Esophagus muscularis mucosa (tissue), 4 donors: ENCODE measurements around the gene ZFYVE28. TPM values are rescaled to one million over a fixed set of nuclear protein-coding genes. Genes with fewer than 3 reads are reported as not detected.
A peak's percentile ranks its signal among the peaks of the same experiment; 100 is the strongest.

Experiments used
- DNase-seq: peaks from one replicate; pipeline ENCODE4 v3.0.0-alpha.2; 2017; ENCODE audit errors: extremely low spot score
- H3K27ac ChIP-seq, 4 donors: fragments of 200-600 bp; sonication (generic); replicated peaks in 1 of 4; 1 replicate in 3 of 4; 2 replicates in 1 of 4; pipeline ENCODE4 v1.5.1; 2016 to 2019; ENCODE audit warnings: mild to moderate bottlenecking in 1 of 4
- H3K27me3 ChIP-seq, 4 donors: fragments of 200-600 bp; sonication (generic); one replicate each; pipeline versions ENCODE4 v1.5.1 to v1.6.0; 2016 to 2019
- H3K36me3 ChIP-seq, 4 donors: fragments of 200-600 bp; sonication (generic); one replicate each; pipeline ENCODE4 v1.5.1; 2016 to 2019
- H3K4me1 ChIP-seq, 4 donors: fragments of 200-600 bp; sonication (generic); one replicate each; pipeline ENCODE4 v1.5.1; 2016 to 2019
- H3K4me3 ChIP-seq, 4 donors: fragments of 200-600 bp; sonication (generic); 1 replicate in 2 of 4; 2 replicates in 2 of 4; pipeline ENCODE4 v1.5.1; 2016 to 2019; ENCODE audit warnings: mild to moderate bottlenecking in 4 of 4, moderate library complexity in 1 of 4
- H3K9me3 ChIP-seq, 4 donors: fragments of 200-600 bp; sonication (generic); 1 replicate in 3 of 4; 2 replicates in 1 of 4; pipeline ENCODE4 v1.5.1; 2016 to 2019
- EP300 ChIP-seq: sonication (generic); formaldehyde crosslinking; IDR thresholded peaks from one replicate; pipeline ENCODE4 v1.6.1; 2017; ENCODE audit warnings: antibody characterized with exemption
- POLR2A ChIP-seq: fragments of 450-650 bp; IDR thresholded peaks from one replicate; pipeline ENCODE4 v1.6.1; 2017; ENCODE audit warnings: antibody characterized with exemption, moderate library complexity, mild to moderate bottlenecking, low read depth
- POLR2AphosphoS5 ChIP-seq, 2 donors: sonication (generic); formaldehyde crosslinking; IDR thresholded peaks; one replicate each; pipeline ENCODE4 v1.6.1; 2017; ENCODE audit warnings: antibody characterized with exemption in 2 of 2
- WGBS: methylation state at CpG from one replicate; pipeline ENCODE4 v1.1.5; 2018; 5-methylcytosine and 5-hydroxymethylcytosine counted together
- intact Hi-C: fragments of 100-400 bp; cut with DNase I; formaldehyde crosslinking; loops from one replicate; pipeline ENCODE4 v1.15.1; 2023
- total RNA-seq, 4 donors: library from RNA; depleted of rRNA; stranded (reverse); fragments of >200 nt; gene quantifications; one replicate each; pipeline versions ENCODE4 v1.1.0 to v1.2.1, GENCODE V29; 2016
- TF ChIP-seq, protein P1 (sequence below), 3 experiments: fragments of 200-600 bp in 2 of 3; fragments of 450-650 bp in 1 of 3; sonication (generic) in 2 of 3; IDR thresholded peaks; one replicate each; pipeline ENCODE4 v1.5.1; 2017 to 2019; ENCODE audit warnings: antibody characterized with exemption in 3 of 3, mild to moderate bottlenecking in 2 of 3, moderate library complexity in 1 of 3

The ZFYVE28 gene
- total RNA-seq, 4 donors from 2014 or later: 4.5 to 13.4 (median 8.4) TPM

DNA sequence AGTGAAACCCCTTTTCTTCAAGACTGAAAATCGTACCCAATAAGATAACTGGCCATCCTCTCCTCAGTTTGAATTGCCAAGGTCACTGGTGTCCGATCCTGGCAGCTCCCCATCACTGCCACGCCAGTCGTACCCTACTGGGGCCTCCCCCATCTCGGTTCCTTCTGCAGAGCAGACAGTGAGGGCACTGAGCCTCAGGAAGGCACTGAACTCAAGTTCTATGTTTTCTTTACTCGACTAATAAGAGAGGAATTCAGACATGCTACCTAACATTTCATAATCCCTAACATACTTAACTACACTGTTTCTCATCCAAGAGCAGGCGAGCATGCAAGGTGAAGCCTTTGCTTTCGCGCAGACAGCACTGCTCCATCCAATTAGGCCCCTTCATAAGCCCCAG, 23.4 kb downstream of the ZFYVE28 start:
- Histone ChIP-seq H3K27me3 (peaks cover 0 to 20% (median 0%) of the 10 kb centered on the region in 4 donors), H3K36me3 (no peaks in the 10 kb centered on the region), H3K4me1 (peaks cover 0 to 7% (median 2%) of the 10 kb centered on the region in 4 donors), H3K9me3 (no peaks in the 10 kb centered on the region), H3K27ac (no peak overlapping the region), H3K4me3 (no peak overlapping the region)
- intact Hi-C loops: no loop called here
- TF ChIP-seq, protein P1, sequence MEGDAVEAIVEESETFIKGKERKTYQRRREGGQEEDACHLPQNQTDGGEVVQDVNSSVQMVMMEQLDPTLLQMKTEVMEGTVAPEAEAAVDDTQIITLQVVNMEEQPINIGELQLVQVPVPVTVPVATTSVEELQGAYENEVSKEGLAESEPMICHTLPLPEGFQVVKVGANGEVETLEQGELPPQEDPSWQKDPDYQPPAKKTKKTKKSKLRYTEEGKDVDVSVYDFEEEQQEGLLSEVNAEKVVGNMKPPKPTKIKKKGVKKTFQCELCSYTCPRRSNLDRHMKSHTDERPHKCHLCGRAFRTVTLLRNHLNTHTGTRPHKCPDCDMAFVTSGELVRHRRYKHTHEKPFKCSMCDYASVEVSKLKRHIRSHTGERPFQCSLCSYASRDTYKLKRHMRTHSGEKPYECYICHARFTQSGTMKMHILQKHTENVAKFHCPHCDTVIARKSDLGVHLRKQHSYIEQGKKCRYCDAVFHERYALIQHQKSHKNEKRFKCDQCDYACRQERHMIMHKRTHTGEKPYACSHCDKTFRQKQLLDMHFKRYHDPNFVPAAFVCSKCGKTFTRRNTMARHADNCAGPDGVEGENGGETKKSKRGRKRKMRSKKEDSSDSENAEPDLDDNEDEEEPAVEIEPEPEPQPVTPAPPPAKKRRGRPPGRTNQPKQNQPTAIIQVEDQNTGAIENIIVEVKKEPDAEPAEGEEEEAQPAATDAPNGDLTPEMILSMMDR (IDR thresholded peaks at IDR 0.05): no peak
- WGBS: 91% methylated on average over 9 of the region's 9 CpGs
- no peak for DNase-seq

DNA sequence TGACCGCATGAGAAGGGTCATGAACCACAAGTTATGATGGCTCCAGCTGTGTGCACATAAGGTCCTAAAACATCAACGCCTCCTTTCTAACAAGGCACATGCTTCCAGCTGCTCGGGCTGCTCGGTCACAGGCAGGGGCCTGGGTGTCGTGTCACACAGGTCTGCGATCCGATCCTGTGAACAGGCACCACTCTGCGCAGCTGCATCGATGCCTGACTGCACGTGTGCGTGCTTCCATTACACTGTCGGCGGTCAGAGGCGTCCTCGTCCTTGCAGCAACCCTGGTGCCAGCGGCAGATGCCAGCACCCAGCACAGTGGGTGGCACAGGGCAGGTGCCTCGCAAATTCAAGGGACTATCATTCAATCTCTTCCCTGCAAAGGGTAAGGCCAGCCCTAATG, 23.9 kb downstream of the ZFYVE28 start:
- no peak for DNase-seq
- peaks cover 0 to 7% (median 2%) of the 10 kb centered on the region in 4 donors for H3K4me1 ChIP-seq
- H3K27me3 ChIP-seq: peaks cover 0 to 20% (median 0%) of the 10 kb centered on the region in 4 donors
- H3K4me3 ChIP-seq: no peak overlapping the region
- 94% methylated on average over 15 of the region's 17 CpGs for WGBS
- TF ChIP-seq EP300 (no peak), POLR2A (no peak), POLR2AphosphoS5 (IDR thresholded peaks at IDR 0.05) (no peak)
- TF ChIP-seq, protein P1 (IDR thresholded peaks at IDR 0.05): no peak
- intact Hi-C loops: no loop called here
- no peak overlapping the region for H3K27ac ChIP-seq
- H3K9me3 ChIP-seq: no peaks in the 10 kb centered on the region
- no peaks in the 10 kb centered on the region for H3K36me3 ChIP-seq

DNA sequence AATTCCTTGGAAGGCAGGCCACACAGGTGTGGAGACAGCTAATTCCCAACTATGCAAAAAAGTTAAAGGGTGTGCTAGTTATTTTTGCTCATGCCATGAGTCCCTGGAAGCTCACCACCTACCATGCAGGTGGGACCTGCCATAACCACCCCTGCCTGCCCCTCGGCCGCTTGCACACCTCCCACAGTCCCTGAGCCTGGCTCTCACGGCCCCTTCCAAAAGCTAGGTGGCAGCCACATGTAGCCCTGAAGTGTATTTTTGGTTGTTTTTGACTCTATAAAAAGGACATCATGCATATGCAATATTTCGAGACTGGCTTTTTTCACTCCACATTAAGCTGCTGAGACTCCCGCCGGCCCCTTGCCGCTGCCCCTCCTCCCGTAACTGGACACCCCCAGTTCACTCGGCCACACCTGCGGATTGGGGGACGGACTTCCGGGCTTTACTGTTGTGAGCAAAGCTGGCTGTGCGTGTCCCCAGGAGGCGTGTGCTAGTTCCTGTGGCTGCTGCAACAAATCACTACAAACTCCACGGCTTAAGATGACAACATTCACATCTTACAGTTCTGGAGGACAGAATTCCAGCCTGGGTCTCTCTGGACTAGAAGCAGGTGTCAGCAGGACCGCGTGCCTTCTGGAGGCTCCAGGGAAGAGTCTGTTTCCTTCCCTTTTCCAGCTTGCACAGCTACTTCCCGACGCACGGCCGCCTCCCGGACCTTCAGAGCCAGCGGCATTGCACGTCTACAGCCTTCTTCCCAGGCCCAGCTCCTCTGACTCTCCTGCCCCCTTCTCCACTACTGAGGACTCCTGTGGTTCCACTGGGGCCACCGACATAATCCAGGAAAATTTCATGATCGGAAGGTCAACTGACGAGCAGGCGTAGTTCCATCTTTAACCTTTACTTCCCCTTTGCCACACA, 24.8 kb downstream of the ZFYVE28 start:
- H3K27ac ChIP-seq: no peak overlapping the region
- H3K4me3 ChIP-seq: peak overlapping the region in 1 of 4 donors; percentile 12
- TF ChIP-seq, protein P1 (IDR thresholded peaks at IDR 0.05): no peak
- TF ChIP-seq POLR2AphosphoS5 (IDR thresholded peaks at IDR 0.05) (no peak), POLR2A (no peak), EP300 (no peak)
- no peak for DNase-seq
- no peaks in the 10 kb centered on the region for H3K9me3 ChIP-seq
- H3K4me1 ChIP-seq: peaks cover 0 to 7% (median 4%) of the 10 kb centered on the region in 4 donors
- H3K27me3 ChIP-seq: peaks cover 0 to 20% (median 0%) of the 10 kb centered on the region in 4 donors
- H3K36me3 ChIP-seq: no peaks in the 10 kb centered on the region
- 33% methylated on average over 24 of the region's 28 CpGs for WGBS
- intact Hi-C loops: no loop called here

DNA sequence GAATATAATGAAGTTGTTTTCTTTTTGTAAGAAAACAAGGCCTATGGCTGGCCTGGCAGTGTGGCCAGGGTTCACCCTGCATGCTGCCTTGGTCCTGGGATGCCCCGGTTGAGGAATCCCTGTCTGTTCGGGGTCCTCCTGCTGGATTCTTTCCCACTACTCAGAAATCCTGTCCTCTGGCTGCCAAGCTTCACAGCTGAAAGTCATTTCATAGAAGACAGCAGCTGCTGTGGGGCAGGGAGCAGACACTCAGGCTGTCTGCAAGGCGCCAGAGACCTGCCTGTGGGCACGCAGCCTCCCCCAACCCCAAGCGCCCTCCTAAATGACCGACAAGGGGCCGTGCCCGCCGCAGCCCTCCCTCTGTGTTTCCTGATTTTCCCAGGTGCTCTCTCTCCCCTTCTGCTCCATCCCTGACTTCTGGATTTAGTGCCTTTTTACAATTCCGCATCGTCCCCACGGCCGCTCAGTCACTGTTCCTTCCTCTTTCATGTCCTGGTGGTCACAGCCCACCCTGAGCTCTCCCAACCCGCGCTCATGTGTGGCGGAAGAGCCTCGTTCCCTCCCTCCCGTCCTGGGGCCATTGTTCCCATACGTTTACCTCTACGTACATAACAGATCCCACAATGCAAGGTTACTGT, 27.5 kb downstream of the ZFYVE28 start:
- intact Hi-C loops: no loop called here
- Histone ChIP-seq H3K27ac (no peak overlapping the region), H3K27me3 (peaks cover 0 to 17% (median 0%) of the 10 kb centered on the region in 4 donors), H3K36me3 (no peaks in the 10 kb centered on the region), H3K4me1 (peaks cover 0 to 7% (median 4%) of the 10 kb centered on the region in 4 donors), H3K9me3 (no peaks in the 10 kb centered on the region), H3K4me3 (no peak overlapping the region)
- DNase-seq: no peak
- 50% methylated on average over 20 of the region's 20 CpGs for WGBS
- no peak for TF ChIP-seq POLR2AphosphoS5 (IDR thresholded peaks at IDR 0.05)
- TF ChIP-seq POLR2A: no peak
- no peak for TF ChIP-seq EP300
- TF ChIP-seq, protein P1 (IDR thresholded peaks at IDR 0.05): no peak
